Measurements from ENCODE around the gene PNLDC1. TPM values are rescaled to one million over a fixed set of nuclear protein-coding genes. Genes with fewer than 3 reads are reported as not detected.
A peak's percentile ranks its signal among the peaks of the same experiment; 100 is the strongest.
"Not testable (repeated sequence)": the region's sequence is repeated elsewhere in the genome, so short reads cannot be mapped to it uniquely, and the experiment has no call there.

PNLDC1 gene
- total RNA-seq, 1 donor from 2014 or later: not detected

DNA sequence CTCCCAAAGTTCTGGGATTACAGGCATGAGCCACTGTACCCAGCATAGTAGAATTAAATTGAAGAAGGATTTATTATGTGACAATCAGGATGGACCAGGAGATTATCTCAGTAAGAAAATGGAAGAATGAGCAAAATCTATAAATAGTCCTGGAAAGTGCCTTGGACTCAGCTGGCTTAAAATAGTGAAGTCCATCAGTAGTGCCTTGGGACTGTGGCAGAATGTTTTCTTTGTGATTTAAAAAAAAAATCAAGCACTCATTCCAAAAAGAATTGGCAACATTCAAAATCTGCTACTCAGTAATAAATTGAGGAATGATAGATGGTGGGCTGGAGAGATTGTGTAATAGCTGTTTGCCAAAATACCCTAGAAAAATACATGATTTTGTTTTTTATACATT, 53.7 kb downstream of the PNLDC1 start:
- TF ChIP-seq, protein P1, sequence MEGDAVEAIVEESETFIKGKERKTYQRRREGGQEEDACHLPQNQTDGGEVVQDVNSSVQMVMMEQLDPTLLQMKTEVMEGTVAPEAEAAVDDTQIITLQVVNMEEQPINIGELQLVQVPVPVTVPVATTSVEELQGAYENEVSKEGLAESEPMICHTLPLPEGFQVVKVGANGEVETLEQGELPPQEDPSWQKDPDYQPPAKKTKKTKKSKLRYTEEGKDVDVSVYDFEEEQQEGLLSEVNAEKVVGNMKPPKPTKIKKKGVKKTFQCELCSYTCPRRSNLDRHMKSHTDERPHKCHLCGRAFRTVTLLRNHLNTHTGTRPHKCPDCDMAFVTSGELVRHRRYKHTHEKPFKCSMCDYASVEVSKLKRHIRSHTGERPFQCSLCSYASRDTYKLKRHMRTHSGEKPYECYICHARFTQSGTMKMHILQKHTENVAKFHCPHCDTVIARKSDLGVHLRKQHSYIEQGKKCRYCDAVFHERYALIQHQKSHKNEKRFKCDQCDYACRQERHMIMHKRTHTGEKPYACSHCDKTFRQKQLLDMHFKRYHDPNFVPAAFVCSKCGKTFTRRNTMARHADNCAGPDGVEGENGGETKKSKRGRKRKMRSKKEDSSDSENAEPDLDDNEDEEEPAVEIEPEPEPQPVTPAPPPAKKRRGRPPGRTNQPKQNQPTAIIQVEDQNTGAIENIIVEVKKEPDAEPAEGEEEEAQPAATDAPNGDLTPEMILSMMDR (conservative IDR thresholded peaks at IDR 0.05; ENCODE audit: low read depth, low read length): no peak

DNA sequence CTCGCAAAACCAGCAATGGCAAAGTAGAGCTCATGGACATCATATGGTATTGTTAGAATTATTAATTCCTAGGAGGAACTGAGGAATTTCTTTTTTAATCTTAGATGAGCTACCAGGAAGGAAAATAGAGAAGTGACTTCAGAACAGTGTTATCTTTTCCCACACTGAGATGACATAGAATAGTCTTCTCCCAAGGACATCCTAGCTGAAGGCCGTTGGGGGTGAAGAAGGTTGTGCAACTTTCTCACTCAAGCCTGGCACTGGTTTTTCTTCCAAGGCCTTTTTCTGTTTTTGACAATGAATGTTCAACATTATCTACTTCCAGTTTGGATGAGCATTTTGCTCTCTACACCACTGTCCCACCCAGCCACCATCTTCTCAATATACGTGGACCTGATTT, 54.9 kb downstream of the PNLDC1 start:
- no peak overlapping the region for H3K4me3 ChIP-seq (ENCODE audit: low read depth, low read length)
- TF ChIP-seq, protein P1 (conservative IDR thresholded peaks at IDR 0.05; ENCODE audit: low read depth, low read length): no peak
- no peak for DNase-seq (ENCODE audit: low read depth)

More for the DNA sequence above, 53.7 kb downstream of the PNLDC1 start:
- no peak for DNase-seq (ENCODE audit: low read depth)
- H3K4me3 ChIP-seq (ENCODE audit: low read depth, low read length): no peak overlapping the region

DNA sequence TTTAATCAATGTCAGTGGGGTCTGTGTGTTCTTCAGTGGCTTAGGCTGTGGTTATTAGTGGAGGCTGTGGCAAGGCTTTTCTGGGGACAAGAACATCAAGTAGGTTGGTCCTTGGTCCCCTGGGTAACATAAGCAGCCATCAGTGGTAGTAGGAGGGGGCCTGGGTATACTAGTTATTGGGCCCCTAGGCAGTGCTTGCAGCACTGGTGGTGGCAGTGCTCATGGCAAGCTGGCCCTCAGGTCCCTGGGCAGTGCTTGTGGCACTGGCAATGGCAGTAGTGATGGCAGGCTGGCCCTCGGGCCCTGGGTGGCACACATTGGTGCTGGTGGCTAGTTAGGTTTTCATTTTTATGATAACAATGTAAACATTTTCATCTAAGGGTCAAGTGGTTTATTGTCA, 58.2 kb downstream of the PNLDC1 start:
- DNase-seq (ENCODE audit: low read depth): no peak
- TF ChIP-seq, protein P1 (conservative IDR thresholded peaks at IDR 0.05; ENCODE audit: low read depth, low read length): no peak
- no peak overlapping the region for H3K4me3 ChIP-seq (ENCODE audit: low read depth, low read length)

DNA sequence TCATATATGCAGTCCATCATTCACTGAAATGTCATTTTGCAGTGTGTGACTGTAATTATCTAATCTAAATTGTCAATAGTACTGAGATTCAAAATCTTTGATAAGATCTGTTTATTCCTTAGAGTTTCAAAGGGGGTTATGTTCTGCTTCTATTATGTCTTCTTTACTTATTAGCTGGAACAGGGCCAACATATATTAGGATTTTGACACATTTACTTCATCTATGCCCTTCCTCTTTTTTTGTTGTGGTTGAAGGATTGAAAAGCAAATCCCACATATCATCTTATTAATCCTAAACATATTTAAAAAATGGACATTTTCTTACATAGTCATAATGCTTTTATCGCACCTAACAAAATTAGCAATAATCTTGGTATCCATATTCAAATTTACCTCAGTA, 60.4 kb downstream of the PNLDC1 start:
- no peak for DNase-seq (ENCODE audit: low read depth)
- TF ChIP-seq, protein P1 (conservative IDR thresholded peaks at IDR 0.05; ENCODE audit: low read depth, low read length): no peak
- H3K4me3 ChIP-seq (ENCODE audit: low read depth, low read length): no peak overlapping the region

DNA sequence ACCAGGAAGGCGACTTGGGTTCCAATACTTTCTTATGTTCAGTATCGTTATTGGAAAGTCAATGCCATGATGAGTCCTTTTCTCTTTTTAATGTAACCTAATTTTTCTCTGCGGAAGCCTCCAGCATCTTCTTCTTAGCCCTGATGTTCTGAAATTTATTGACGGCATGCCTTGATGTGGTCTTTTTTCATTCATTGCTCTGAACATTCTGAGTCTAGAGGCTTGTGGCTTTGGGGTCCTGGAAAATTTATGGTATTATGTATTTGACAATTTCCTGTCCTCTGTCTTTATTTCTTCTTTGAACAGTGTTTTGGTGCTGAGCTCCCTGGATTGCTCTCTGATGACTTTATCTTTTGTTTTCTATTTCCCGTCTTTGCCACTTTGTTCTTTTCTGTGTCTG, 62.0 kb downstream of the PNLDC1 start:
- TF ChIP-seq, protein P1 (conservative IDR thresholded peaks at IDR 0.05; ENCODE audit: low read depth, low read length): no peak
- H3K4me3 ChIP-seq (ENCODE audit: low read depth, low read length): no peak overlapping the region
- no peak for DNase-seq (ENCODE audit: low read depth)

DNA sequence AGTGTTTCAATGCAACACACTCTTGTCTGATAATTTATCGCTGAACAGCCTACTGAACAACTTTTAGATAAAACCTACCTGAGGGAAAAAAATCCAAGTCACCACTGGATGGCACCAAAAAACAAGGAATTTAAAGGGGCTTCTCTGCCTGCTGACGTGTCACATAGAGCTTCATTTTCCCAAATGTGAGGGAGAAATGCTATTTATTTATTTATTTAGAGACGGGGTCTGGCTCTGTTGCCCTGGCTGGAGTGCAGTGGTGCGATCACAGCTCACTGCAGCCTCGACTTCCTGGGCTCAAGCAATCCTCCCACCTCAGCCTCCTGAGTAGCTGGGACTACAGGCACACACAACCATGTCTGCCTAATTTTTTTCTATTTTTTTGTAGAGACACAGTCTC, 63.3 kb downstream of the PNLDC1 start:
- TF ChIP-seq, protein P1 (conservative IDR thresholded peaks at IDR 0.05; ENCODE audit: low read depth, low read length): peak; percentile 64
- peak; percentile 15 for DNase-seq (ENCODE audit: low read depth)
- not testable (repeated sequence) for H3K4me3 ChIP-seq (ENCODE audit: low read depth, low read length)

DNA sequence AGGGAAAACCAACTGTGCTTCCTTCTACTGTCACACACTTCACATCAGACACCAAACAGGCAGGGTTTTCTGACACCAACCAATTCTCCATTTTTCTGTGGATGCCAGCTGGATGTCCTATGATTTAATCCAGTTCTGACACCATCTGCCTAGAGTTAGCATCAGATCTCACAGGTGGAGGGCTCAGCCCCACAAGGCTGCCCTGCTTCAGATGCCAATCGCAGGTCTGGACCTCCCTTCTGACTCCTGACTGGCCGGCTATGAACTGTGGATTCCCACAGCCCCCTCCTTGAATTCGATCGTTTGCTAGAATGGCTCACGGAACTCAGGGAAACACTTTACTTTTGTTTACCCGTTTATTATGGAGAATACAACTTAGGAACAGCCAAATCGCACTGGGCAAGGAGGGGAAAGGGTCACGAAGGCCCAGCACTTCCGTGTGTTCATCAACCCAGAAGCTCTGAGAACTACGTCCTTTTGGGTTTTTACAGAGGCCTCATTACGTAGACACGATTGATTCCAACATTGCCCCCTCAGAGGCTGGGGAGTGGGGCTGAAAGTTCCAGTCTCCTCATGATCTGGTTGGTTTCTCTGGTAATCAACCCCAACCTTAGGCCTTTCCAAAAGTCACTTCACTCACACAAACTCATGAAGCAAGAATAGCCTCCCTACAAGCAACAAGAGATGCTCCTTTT, 65.3 kb downstream of the PNLDC1 start:
- TF ChIP-seq, protein P1 (conservative IDR thresholded peaks at IDR 0.05; ENCODE audit: low read depth, low read length): no peak
- no peak overlapping the region for H3K4me3 ChIP-seq (ENCODE audit: low read depth, low read length)
- DNase-seq (ENCODE audit: low read depth): no peak

Measured in epithelial cell of proximal tubule (primary cell).